G401.6 (cell line): ENCODE results near the gene CEP192.

ENCODE experiments used
- FAIRE-seq: peaks from 2 replicates; lab custom pipeline; 2012; peaks lifted over from hg19 to GRCh38; lab: Jason Lieb, UNC

The CEP192 gene

DNA sequence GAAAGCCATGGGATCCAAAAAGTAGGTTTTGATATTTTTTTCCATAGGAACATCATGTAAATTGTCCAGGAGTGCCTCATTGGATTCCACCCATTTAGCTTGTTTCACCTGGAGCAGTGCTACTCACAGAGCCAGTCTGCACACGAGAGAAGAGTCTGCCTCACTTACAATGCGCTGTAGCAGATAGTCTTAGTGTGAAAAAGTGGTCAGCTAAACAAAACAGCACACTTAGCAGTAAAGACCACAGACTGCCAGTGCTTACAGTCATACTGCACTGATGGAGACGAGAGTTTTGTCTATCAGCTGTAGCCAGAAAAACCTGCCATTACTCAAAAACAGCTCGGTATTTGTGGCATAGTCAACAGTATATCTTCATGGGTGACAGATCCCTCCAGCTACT lies 113.9 kb downstream of the CEP192 start:
- FAIRE-seq: no peak

DNA sequence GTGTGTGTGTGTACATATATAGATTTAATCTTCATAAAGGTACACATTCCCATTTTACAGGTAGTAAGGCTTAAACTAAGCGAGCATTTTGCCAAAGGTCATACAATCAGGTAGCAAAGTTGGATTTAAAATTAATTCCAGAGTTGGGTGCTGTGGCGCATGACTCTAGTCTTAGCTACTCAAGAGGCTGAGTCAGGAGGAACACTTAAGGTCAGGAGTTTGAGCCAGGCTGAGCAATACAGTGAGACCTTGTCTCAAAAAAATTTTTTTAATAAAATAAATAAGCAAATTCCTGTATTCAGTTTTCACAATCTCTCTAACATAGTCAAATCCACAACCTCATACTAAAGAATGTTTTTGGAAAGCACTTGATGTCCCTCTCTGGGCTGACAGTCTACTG lies 115.9 kb downstream of the CEP192 start:
- no peak for FAIRE-seq

- no peak for FAIRE-seq
These were observed 117.2 kb downstream of the CEP192 start for GRCh38 chr18:13108330-13108729.

DNA sequence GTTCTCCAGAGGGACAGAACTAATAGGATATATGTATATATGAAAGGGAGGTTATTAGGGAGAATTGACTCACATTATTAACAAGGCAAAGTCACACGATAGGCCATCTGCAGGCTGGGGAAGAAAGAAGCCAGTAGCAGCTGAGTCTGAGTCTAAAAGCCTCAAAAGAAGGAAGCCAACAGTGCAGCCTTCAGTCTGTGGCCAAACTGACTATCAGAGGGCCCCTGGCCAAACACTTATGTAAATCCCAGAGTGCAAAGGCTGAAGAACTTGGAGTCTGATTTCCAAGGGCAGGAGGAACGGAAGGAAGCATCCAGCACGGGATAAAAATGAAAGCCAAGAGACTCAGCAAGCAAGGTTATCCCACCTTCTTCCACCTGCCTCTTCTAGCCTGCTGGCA lies 119.4 kb downstream of the CEP192 start:
- no peak for FAIRE-seq

DNA sequence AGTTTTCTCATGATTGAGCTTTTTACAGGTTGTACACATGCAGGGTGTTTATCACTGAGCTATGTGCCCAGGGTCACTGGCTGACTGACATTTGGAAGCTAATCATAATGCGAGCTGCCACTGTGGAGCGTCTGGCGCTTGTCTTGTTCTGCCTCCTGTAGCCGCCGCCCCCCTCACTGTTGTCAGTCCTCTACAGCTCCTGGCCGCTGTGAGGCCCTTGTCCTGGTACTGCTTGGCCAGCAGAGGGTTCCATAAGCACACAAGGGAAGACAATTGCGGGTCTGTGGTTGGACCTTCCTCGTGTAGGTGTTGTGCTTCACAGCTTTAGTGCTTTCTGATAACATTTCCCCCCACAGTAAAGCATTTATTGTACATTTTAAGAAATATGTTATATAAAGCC lies 121.8 kb downstream of the CEP192 start:
- no peak for FAIRE-seq

- FAIRE-seq: no peak
These were observed 129.1 kb downstream of the CEP192 start for GRCh38 chr18:13120255-13120654.

GRCh38 chr18:13120983-13121441 lies 129.8 kb downstream of the CEP192 start:
- no peak for FAIRE-seq

GRCh38 chr18:13124411-13124810 lies 133.2 kb downstream of the CEP192 start:
- FAIRE-seq: no peak

DNA sequence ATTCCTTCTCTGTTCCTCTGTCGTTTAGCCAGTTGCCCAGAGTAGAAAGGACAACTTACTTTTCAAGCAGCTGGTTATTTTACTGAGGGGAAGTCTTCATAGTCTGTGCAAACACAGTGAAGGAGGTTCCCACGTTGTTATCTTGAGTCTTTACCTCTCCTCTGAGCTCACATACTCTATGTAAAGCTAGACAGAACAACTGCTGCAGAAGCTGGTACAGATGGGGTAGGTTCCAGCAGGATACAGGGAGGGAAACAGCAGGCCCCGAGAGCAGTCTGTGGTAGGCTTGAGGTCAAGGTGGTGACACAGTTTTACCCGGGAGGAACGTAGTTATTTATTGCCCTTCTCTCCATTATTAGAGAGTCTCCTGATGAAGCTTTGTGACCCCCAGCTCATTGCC lies 134.0 kb downstream of the CEP192 start:
- FAIRE-seq: no peak

- no peak for FAIRE-seq
These were observed 135.9 kb downstream of the CEP192 start for GRCh38 chr18:13126966-13127598.

DNA sequence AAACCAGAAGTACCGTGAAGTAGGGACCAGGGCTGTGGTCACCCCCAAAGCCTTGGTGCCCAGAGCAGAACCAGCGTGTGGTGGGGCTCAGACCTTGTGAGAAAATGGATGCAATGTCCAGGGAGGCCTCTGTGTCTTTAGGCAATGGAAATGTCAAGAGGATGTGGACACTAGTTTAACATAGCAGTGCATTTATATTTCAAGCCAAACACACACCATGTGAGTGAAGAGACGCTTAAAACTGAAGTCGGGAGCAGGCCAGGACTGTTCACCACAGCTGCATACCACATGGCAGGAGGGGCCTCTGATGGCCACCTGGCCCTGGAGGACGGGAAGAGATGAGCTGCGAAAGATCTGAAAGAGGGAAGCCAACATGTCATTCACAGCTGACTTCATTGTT lies 140.1 kb downstream of the CEP192 start:
- FAIRE-seq: no peak

DNA sequence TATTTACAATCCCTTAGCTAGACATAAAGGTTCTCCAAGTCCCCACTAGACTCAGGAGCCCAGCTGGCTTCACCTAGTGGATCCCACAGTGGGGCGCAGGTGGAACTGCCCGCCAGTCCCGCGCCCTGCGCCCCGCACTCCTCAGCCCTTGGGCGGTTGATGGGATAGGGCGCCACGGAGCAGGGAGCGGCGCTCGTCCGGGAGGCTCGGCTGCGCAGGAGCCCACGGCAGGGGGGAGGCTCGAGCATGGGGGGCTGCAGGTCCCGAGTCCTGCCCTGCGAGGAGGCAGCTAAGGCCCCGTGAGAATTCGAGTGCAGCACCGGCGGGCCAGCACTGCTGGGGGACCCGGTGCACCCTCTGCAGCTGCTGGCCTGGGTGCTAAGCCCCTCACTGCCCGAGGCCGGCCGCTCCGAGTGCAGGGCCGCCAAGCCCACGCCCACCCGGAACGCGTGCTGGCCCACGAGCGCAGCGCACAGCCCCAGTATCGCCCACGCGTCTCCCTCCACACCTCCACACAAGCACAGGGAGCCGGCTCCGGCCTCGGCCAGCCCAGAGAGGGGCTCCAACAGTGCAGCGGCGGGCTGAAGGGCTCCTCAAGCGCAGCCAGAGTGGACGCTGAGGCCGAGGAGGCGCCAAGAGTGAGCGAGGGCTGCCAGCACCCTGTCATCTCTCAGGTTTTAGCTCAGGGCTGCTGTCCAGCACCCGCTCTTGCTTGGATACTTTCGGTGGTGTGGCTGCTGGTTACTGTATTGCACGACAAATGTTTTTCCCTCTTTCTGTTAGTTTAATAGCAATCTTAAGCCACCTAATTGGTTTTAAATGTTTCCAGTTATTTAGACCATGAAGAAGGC lies 143.6 kb downstream of the CEP192 start:
- no peak for FAIRE-seq

GRCh38 chr18:13136056-13136903 lies 145.1 kb downstream of the CEP192 start:
- FAIRE-seq: no peak

GRCh38 chr18:13136904-13137669 lies 145.9 kb downstream of the CEP192 start:
- FAIRE-seq: no peak

- FAIRE-seq: no peak
These were observed 146.7 kb downstream of the CEP192 start for GRCh38 chr18:13137670-13138419.

DNA sequence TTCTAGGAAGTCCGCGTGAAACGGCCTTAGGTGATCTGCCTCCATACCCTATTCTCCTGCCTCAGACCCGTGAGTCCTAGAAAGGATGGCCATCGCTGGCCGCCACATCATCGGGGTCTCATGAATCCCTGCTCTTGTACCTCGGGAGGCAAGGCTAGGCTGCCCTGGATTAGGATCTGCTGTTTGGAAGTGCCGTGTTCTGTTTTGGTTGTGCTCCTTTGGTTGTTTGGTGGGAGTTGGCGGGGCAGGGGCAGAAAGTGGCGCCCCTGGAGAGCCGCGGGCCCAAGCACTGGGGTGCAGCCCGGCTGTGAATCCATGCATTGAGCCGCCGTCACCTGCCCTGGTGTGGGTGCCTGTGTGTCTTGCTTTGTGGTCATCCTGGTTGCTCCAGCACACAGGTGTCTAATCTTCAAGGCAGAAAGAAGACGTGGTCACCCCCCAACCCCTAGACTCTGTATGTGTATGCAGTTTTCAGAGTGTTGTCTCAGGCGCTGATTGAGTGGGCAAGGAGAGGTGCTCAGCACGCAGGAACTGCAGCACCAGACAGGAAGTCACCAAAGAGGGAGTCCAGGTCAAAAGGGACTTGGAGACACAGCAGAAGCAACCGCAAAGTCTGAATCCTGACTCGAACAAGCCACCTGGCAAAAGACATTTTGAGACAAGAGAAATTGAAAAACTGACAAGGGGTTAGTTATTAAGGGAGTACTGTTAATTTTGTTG lies 147.4 kb downstream of the CEP192 start:
- FAIRE-seq: no peak

GRCh38 chr18:13139885-13140450 lies 148.8 kb downstream of the CEP192 start:
- no peak for FAIRE-seq

DNA sequence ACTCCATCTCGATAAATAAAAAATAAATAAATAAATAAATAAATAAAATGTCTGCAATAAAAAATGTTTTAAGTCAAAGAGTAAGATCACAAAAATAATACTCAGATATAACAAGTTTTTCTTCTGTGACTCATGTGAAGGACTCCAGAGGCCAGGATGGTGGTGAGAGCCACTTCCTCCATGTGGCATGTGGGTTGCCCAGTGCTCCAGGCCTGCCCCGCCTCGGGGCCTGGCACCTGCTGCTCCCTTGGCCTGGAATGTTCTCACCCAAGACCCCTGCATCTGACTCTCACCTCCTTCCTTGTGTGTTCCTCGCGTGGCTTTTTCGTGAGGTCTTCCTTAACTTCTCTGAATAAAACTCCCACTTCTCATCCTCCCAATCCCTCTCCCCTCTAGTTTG lies 150.0 kb downstream of the CEP192 start:
- no peak for FAIRE-seq

DNA sequence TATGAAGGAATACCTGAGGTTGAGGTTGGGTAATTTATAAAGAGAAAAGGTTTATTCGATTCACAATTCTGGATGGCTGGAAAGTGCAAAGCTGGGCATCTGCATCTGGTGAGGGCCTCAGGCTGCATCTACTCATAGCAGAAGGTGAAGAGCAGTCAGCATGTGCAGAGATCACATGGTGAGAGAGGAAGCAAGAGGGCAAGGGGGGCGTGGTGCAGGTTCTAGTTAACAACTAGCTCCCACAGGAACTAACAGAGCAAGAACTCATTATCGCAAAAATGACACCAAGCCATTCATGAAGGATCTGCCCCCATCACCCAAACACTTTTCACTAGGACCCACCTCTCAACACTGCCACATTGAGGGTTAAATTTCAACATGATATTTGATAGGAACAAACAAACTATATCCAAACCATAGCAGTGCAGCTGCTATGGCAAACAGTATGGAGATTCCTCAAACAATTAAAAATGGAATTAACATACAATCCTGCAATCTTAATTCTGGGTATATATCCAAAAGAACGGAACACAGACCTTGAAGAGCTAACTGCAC lies 154.6 kb downstream of the CEP192 start:
- no peak for FAIRE-seq

- FAIRE-seq: no peak
These were observed 156.0 kb downstream of the CEP192 start for GRCh38 chr18:13147130-13147529.
